ENCODE measurements around the gene C8B.

The C8B gene

GRCh38 chr1:56897150-56898004 is 68.4 kb downstream of the C8B start:
- Histone ChIP-seq H3K36me3 (ENCODE audit: control insufficient read depth, low read length) (no peaks in the 10 kb centered on the region), H3K4me1 (ENCODE audit: control insufficient read depth, low read length) (no peaks in the 10 kb centered on the region), H3K27ac (ENCODE audit: low read depth, low read length) (no peak overlapping the region), H3K4me3 (ENCODE audit: low read length) (no peak overlapping the region), H3K4me2 (ENCODE audit: low read length) (no peak overlapping the region), H3K9me3 (ENCODE audit: control insufficient read depth, insufficient read depth, low read length) (no peaks in the 10 kb centered on the region), H3K27me3 (ENCODE audit: control insufficient read depth, low read length) (no peaks in the 10 kb centered on the region), H3F3A (ENCODE audit: control insufficient read depth, insufficient read depth) (no peaks in the 10 kb centered on the region), H4K20me1 (ENCODE audit: control insufficient read depth, insufficient read depth, low read depth, low read length) (no peaks in the 10 kb centered on the region), H3K9me2 (replicated peaks; ENCODE audit: control insufficient read depth, low read length) (no peaks in the 10 kb centered on the region), H3K79me2 (ENCODE audit: control insufficient read depth, low read length) (no peaks in the 10 kb centered on the region)
- no peak for TF ChIP-seq CTCF (IDR thresholded peaks at IDR 0.05; ENCODE audit: low read depth, low read length, poor library complexity, severe bottlenecking)
- no peak for TF ChIP-seq EZH2phosphoT487 (IDR thresholded peaks at IDR 0.05; ENCODE audit: borderline replicate concordance, low read length)

DNA sequence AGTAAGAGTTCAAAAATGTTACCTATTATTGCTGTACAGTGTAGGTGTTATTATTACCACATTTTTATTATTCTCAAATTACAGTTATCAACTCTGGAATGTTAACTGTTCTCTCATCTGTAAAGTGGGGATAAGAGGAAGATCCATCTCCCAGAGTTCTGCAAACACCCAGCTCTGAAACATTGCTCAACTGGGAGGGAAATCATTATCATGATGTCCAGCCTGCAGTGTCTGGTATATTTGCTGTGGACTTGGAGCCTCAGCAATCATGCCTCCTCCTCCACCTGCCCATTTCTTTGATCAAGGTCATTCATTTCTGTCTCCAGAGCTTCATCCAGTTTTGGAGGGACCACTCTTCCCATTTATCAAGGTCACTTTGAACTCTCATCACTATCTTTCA is 71.8 kb downstream of the C8B start:
- Histone ChIP-seq H3F3A (ENCODE audit: control insufficient read depth, insufficient read depth) (no peaks in the 10 kb centered on the region), H3K4me3 (ENCODE audit: low read length) (no peak overlapping the region), H3K27me3 (ENCODE audit: control insufficient read depth, low read length) (no peaks in the 10 kb centered on the region), H3K27ac (ENCODE audit: low read depth, low read length) (no peak overlapping the region), H3K36me3 (ENCODE audit: control insufficient read depth, low read length) (no peaks in the 10 kb centered on the region), H3K9me2 (replicated peaks; ENCODE audit: control insufficient read depth, low read length) (no peaks in the 10 kb centered on the region), H3K4me1 (ENCODE audit: control insufficient read depth, low read length) (no peaks in the 10 kb centered on the region), H3K9me3 (ENCODE audit: control insufficient read depth, insufficient read depth, low read length) (no peaks in the 10 kb centered on the region), H4K20me1 (ENCODE audit: control insufficient read depth, insufficient read depth, low read depth, low read length) (no peaks in the 10 kb centered on the region), H3K79me2 (ENCODE audit: control insufficient read depth, low read length) (no peaks in the 10 kb centered on the region), H3K4me2 (ENCODE audit: low read length) (no peak overlapping the region)
- TF ChIP-seq CTCF (IDR thresholded peaks at IDR 0.05; ENCODE audit: low read depth, low read length, poor library complexity, severe bottlenecking), result no peak
- no peak for TF ChIP-seq EZH2phosphoT487 (IDR thresholded peaks at IDR 0.05; ENCODE audit: borderline replicate concordance, low read length)

DNA sequence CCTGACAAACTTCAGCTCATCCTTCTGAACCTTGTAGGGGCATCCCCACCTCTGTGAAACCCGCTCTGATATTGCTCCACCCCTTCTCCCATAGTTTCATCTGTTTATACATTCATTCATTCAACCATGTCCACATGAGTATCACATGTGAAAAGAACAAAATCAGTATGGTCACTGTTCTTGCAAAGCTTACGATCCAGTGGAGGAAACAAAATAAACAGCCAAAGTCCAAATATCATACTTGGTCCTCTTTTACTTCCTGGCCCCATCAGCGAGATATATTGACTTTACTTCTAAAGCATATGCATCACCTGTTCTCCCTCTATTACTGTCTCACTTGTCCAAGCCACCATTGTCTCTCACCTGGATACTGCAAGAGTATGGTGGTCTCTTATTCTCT is 75.6 kb downstream of the C8B start:
- Histone ChIP-seq H3K36me3 (ENCODE audit: control insufficient read depth, low read length) (no peaks in the 10 kb centered on the region), H3K27ac (ENCODE audit: low read depth, low read length) (no peak overlapping the region), H3K79me2 (ENCODE audit: control insufficient read depth, low read length) (no peaks in the 10 kb centered on the region), H3K4me1 (ENCODE audit: control insufficient read depth, low read length) (no peaks in the 10 kb centered on the region), H3K9me2 (replicated peaks; ENCODE audit: control insufficient read depth, low read length) (no peaks in the 10 kb centered on the region), H3K4me2 (ENCODE audit: low read length) (no peak overlapping the region), H3F3A (ENCODE audit: control insufficient read depth, insufficient read depth) (no peaks in the 10 kb centered on the region), H3K4me3 (ENCODE audit: low read length) (no peak overlapping the region), H4K20me1 (ENCODE audit: control insufficient read depth, insufficient read depth, low read depth, low read length) (no peaks in the 10 kb centered on the region), H3K27me3 (ENCODE audit: control insufficient read depth, low read length) (no peaks in the 10 kb centered on the region), H3K9me3 (ENCODE audit: control insufficient read depth, insufficient read depth, low read length) (no peaks in the 10 kb centered on the region)
- TF ChIP-seq CTCF (IDR thresholded peaks at IDR 0.05; ENCODE audit: low read depth, low read length, poor library complexity, severe bottlenecking), result no peak
- TF ChIP-seq EZH2phosphoT487 (IDR thresholded peaks at IDR 0.05; ENCODE audit: borderline replicate concordance, low read length), result no peak

Measured in DOHH2 (cell line).